Heart left ventricle (tissue), 16 donors: Measurements from ENCODE around the gene KRT12. TPM values are rescaled to one million over a fixed set of nuclear protein-coding genes. Genes with fewer than 3 reads are reported as not detected.

Source experiments
- ATAC-seq, 4 donors: fragments of 200-7000 bp; cut with Tn5 transposase; one replicate each; pipeline ENCODE4 v1.9.1; 2020 to 2022; ENCODE audit warnings: moderate library complexity in 4 of 4, mild to moderate bottlenecking in 3 of 4, moderate number of reproducible peaks in 1 of 4
- DNase-seq, 5 donors: peaks; one replicate each; pipeline ENCODE4 v3.0.0-alpha.2; 2020
- H3K27ac ChIP-seq, 12 donors: fragments of 200-600 bp; sonication (generic) in 4 of 12; one replicate each; pipeline versions ENCODE4 v1.5.0 to v1.8.0; 2016 to 2022; ENCODE audit warnings: mild to moderate bottlenecking in 2 of 12
- H3K27me3 ChIP-seq, 9 donors: fragments of 200-600 bp; sonication (generic) in 2 of 9; one replicate each; pipeline versions ENCODE4 v1.5.1 to v1.8.0; 2016 to 2022; ENCODE audit warnings: mild to moderate bottlenecking in 3 of 9
- H3K36me3 ChIP-seq, 9 donors: fragments of 200-600 bp; sonication (generic) in 2 of 9; one replicate each; pipeline versions ENCODE4 v1.5.0 to v1.8.0; 2018 to 2022; ENCODE audit warnings: mild to moderate bottlenecking in 2 of 9
- H3K4me1 ChIP-seq, 12 donors: fragments of 200-600 bp; sonication (generic) in 4 of 12; one replicate each; pipeline versions ENCODE4 v1.5.0 to v1.8.0; 2016 to 2022; ENCODE audit warnings: mild to moderate bottlenecking in 3 of 12
- H3K4me3 ChIP-seq, 12 donors: fragments of 200-600 bp; sonication (generic) in 4 of 12; one replicate each; pipeline versions ENCODE4 v1.5.0 to v1.8.0; 2017 to 2022; ENCODE audit warnings: mild to moderate bottlenecking in 9 of 12, moderate library complexity in 4 of 12
- H3K9me3 ChIP-seq, 12 donors: fragments of 200-600 bp; sonication (generic) in 4 of 12; one replicate each; pipeline versions ENCODE4 v1.5.0 to v1.8.0; 2016 to 2022; ENCODE audit warnings: mild to moderate bottlenecking in 1 of 12
- CTCF ChIP-seq, 12 donors: fragments of 200-600 bp; sonication (generic) in 4 of 12; IDR thresholded peaks; one replicate each; pipeline versions ENCODE4 v1.5.0 to v1.8.0; 2018 to 2022; ENCODE audit warnings: antibody characterized with exemption in 12 of 12, mild to moderate bottlenecking in 5 of 12
- POLR2A ChIP-seq, 2 donors: fragments of 450-650 bp; IDR thresholded peaks; one replicate each; pipeline ENCODE4 v1.6.1; 2017; ENCODE audit warnings: antibody characterized with exemption in 2 of 2, mild to moderate bottlenecking in 2 of 2, moderate library complexity in 2 of 2
- WGBS, 4 donors: extraction: QIAGEN DNeasy Blood & Tissue Kit in 2 of 4; methylation state at CpG; one replicate each; pipeline versions ENCODE4 v1.1.5 to v1.1.7; 2013 to 2018; 5-methylcytosine and 5-hydroxymethylcytosine counted together
- intact Hi-C, 10 donors: fragments of 100-400 bp; cut with DNase I; formaldehyde crosslinking; loops; one replicate each; pipeline versions ENCODE4 v1.11.1 to v1.14.2; 2022
- long read RNA-seq, 3 donors: library from polyadenylated mRNA; unstranded; transcript quantifications; one replicate each; pipeline ENCODE4 v2.0.0, GENCODE V29; 2020 to 2021
- polyA plus RNA-seq, 2 donors: library from polyadenylated mRNA; stranded (reverse); fragments of 200-250 nt; gene quantifications; one replicate each; pipeline ENCODE4 v1.2.3, GENCODE V29; 2013
- total RNA-seq, 9 donors: library from RNA; depleted of rRNA in 2 of 9; stranded (reverse); fragments of >200 nt in 2 of 9; fragmentation: NEBNext Ultra II Directional in 3 of 9; extraction: Animal tissue kit (Norgen Biotek cat#: 25700) in 3 of 9; gene quantifications; one replicate each; pipeline versions ENCODE4 v1.1.0 to v1.2.4, GENCODE V29; 2016 to 2023
- donor health status: ischemic (EF 13 %, LVEDD 7.1; RV severe dilation, severe dysfunction).
- donor health status: healthy with polysubstance abuse.
- donor health status: DM: no; HTN: yes; CAD: no.
- donor health status: DM: no; HTN: no; CAD: no.
- donor health status: ischemic (EF 25% LVEDD 6.9; RV normal size, moderate dysfunction).
- donor health status: ischemic (EF 25% LVEDD 5.7; RV mildly dilated, moderate dysfunction).
- donor health status: healthy.
- donor health status: DM: yes; HTN: yes; CAD: no.
- donor health status: ischemic (EF 35%, LVEDD 5.7; RV mildly dilated, moderate dysfunction).
- donor health status: nonischemic (EF 11% LVEDD 7.7; RV severe dilation, severe dysfunction).
- donor health status: DM: yes; HTN: yes; CAD: no.
- donor health status: PGD.
- donor health status: ischemic (EF 29% LVEDD 5.4; RV normal size, mild dysfunction).
- donor health status: nonischemic (EF 23%, LVEDD 6.1; RV moderate dilation, normal function).

Gene KRT12
- total RNA-seq (not detected), polyA plus RNA-seq (not detected)
- long read RNA-seq, donor 1 = 0 reads
- long read RNA-seq, donor 2 = 0 reads
- long read RNA-seq, donor 3 = 0 reads

GRCh38 chr17:40866838-40867237 is at the start of gene KRT12:
Gene KRT12 (minus strand): TSS chr17:40867223. CDS start chr17:40867186, 37 bp downstream.
- no peaks in the 10 kb centered on the region for H3K4me1 ChIP-seq
- ATAC-seq (no peak), DNase-seq (no peak)
- no peaks in the 10 kb centered on the region for H3K9me3 ChIP-seq
- no peak within 1 kb of the TSS for H3K27ac ChIP-seq
- H3K27me3 ChIP-seq = peaks cover 0 to 28% (median 4%) of the 10 kb centered on the region in 9 donors
- H3K4me3 ChIP-seq = no peak within 1 kb of the TSS
- H3K36me3 ChIP-seq = no peaks in the 10 kb centered on the region
- intact Hi-C loops = no loop called here
- WGBS, 4 donors = 69 to 86% (median 84%) methylated on average over 8 of the region's 8 CpGs
- no peak for TF ChIP-seq CTCF (IDR thresholded peaks at IDR 0.05)
- no peak for TF ChIP-seq POLR2A (IDR thresholded peaks at IDR 0.05)

- TF ChIP-seq POLR2A (IDR thresholded peaks at IDR 0.05) (no peak), CTCF (IDR thresholded peaks at IDR 0.05) (no peak)
- no peak for ATAC-seq
- H3K27ac ChIP-seq = no peak overlapping the region
- H3K27me3 ChIP-seq = no peaks in the 10 kb centered on the region
- no peaks in the 10 kb centered on the region for H3K36me3 ChIP-seq
- intact Hi-C loops = loop anchor here in 1 of 10 donors (10.0 kb wide), 1 partner anchor 728 kb away; no protein-coding TSS in a partner anchor
- no peak for DNase-seq
- peaks cover 0 to 9% (median 0%) of the 10 kb centered on the region in 12 donors for H3K4me1 ChIP-seq
- no peaks in the 10 kb centered on the region for H3K9me3 ChIP-seq
- 0 to 95% (median 39%) methylated on average over 1 of the region's 1 CpG for WGBS, 4 donors
- H3K4me3 ChIP-seq = no peak overlapping the region
These were observed 49.3 kb upstream of the KRT12 start for GRCh38 chr17:40916366-40916765.

GRCh38 chr17:40915721-40916256 is 48.8 kb upstream of the KRT12 start:
- no peaks in the 10 kb centered on the region for H3K9me3 ChIP-seq
- peaks cover 0 to 9% (median 0%) of the 10 kb centered on the region in 12 donors for H3K4me1 ChIP-seq
- WGBS, 4 donors = 74 to 80% (median 79%) methylated on average over 2 of the region's 2 CpGs
- DNase-seq (no peak), ATAC-seq (no peak)
- TF ChIP-seq POLR2A (IDR thresholded peaks at IDR 0.05) (no peak), CTCF (IDR thresholded peaks at IDR 0.05) (no peak)
- no peak overlapping the region for H3K27ac ChIP-seq
- no peak overlapping the region for H3K4me3 ChIP-seq
- H3K36me3 ChIP-seq = no peaks in the 10 kb centered on the region
- H3K27me3 ChIP-seq = no peaks in the 10 kb centered on the region
- intact Hi-C loops = loop anchor here in 1 of 10 donors (10.0 kb wide), 1 partner anchor 729 kb away; no protein-coding TSS in a partner anchor

- Histone ChIP-seq H3K4me3 (no peak overlapping the region), H3K36me3 (no peaks in the 10 kb centered on the region), H3K4me1 (peaks cover 0 to 9% (median 0%) of the 10 kb centered on the region in 12 donors), H3K27ac (no peak overlapping the region), H3K27me3 (no peaks in the 10 kb centered on the region), H3K9me3 (no peaks in the 10 kb centered on the region)
- intact Hi-C loops = loop anchor here in 1 of 10 donors (10.0 kb wide), 1 partner anchor 730 kb away; no protein-coding TSS in a partner anchor
- WGBS, 4 donors = 69 to 72% (median 69%) methylated on average over 3 of the region's 3 CpGs
- TF ChIP-seq POLR2A (IDR thresholded peaks at IDR 0.05) = no peak
- TF ChIP-seq CTCF (IDR thresholded peaks at IDR 0.05) = no peak
- DNase-seq (no peak), ATAC-seq (no peak)
These were observed 48.2 kb upstream of the KRT12 start for GRCh38 chr17:40915199-40915661.
